Uterus (tissue), 4 donors: ENCODE results near the gene SCARF2. TPM values are rescaled to one million over a fixed set of nuclear protein-coding genes. Genes with fewer than 3 reads are reported as not detected.

Experiments
- DNase-seq, 2 donors: peaks; one replicate each; pipeline ENCODE4 v3.0.0-alpha.2; 2019 to 2020
- H3K27ac ChIP-seq, 2 donors: fragments of 200-600 bp; sonication (generic); 1 replicate in 1 of 2; 2 replicates in 1 of 2; pipeline ENCODE4 v1.5.1; 2016 to 2018
- H3K27me3 ChIP-seq, 2 donors: fragments of 200-600 bp; sonication (generic); one replicate each; pipeline ENCODE4 v1.5.1; 2018 to 2019; ENCODE audit warnings: control low read depth in 1 of 2
- H3K36me3 ChIP-seq, 2 donors: fragments of 200-600 bp; sonication (generic); one replicate each; pipeline ENCODE4 v1.5.1; 2019; ENCODE audit warnings: control low read depth in 1 of 2
- H3K4me1 ChIP-seq, 2 donors: fragments of 200-600 bp; sonication (generic); one replicate each; pipeline ENCODE4 v1.5.1; 2018 to 2019; ENCODE audit warnings: control low read depth in 1 of 2
- H3K4me3 ChIP-seq, 2 donors: fragments of 200-600 bp; sonication (generic); 1 replicate in 1 of 2; 2 replicates in 1 of 2; pipeline ENCODE4 v1.5.1; 2018 to 2019; ENCODE audit warnings: mild to moderate bottlenecking in 1 of 2
- H3K9me3 ChIP-seq, 2 donors: fragments of 200-600 bp; sonication (generic); one replicate each; pipeline ENCODE4 v1.5.1; 2019; ENCODE audit warnings: control low read depth in 1 of 2
- CTCF ChIP-seq, 4 experiments: fragments of 200-600 bp in 2 of 4; fragments of 450-650 bp in 2 of 4; sonication (generic) in 2 of 4; IDR thresholded peaks; one replicate each; pipeline ENCODE4 v1.5.1; 2016 to 2019; ENCODE audit warnings: antibody characterized with exemption in 4 of 4, mild to moderate bottlenecking in 2 of 4, moderate library complexity in 1 of 4
- POLR2A ChIP-seq, 2 donors: fragments of 450-650 bp; IDR thresholded peaks; one replicate each; pipeline ENCODE4 v1.6.1; 2016; ENCODE audit warnings: antibody characterized with exemption in 2 of 2, mild to moderate bottlenecking in 1 of 2, moderate library complexity in 1 of 2
- intact Hi-C: fragments of 100-400 bp; cut with DNase I; formaldehyde crosslinking; loops from one replicate; pipeline ENCODE4 v1.15.1; 2023; ENCODE audit warnings: low total_unique reads
- total RNA-seq, 4 donors: library from RNA; depleted of rRNA in 3 of 4; stranded (reverse); fragments of >200 nt in 3 of 4; gene quantifications; one replicate each; pipeline versions ENCODE4 v1.1.0 to v1.2.4, GENCODE V29; 2014 to 2023
- donor health status: DM: yes; HTN: yes; CAD: no.

SCARF2 gene
- total RNA-seq, 4 donors from 2014 or later: 22.9 to 84.5 (median 30.1) TPM

DNA sequence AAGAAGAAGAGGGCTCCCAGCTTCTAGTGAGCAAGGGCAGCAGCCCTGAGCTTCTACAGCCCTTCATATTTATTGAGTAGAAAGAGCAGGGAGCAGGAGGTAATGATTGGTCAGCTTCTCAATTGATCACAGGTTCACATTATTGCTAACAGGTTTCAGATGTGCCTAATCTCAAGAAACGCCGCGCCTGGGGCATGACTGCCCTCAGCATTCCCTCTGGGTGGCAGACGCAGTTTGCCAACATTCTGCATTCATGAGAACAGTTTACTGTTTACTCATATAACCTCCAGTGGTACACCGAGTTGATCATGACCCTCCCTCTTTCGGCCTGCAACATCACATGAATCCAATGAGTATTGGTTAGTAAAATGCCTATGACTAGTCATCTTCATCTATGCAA lies 48.3 kb downstream of the SCARF2 start:
- Histone ChIP-seq H3K36me3 (no peaks in the 10 kb centered on the region), H3K9me3 (no peaks in the 10 kb centered on the region), H3K27me3 (no peaks in the 10 kb centered on the region), H3K4me1 (no peaks in the 10 kb centered on the region), H3K4me3 (no peak overlapping the region), H3K27ac (no peak overlapping the region)
- intact Hi-C loops: no loop called here
- no peak for DNase-seq
- no peak for TF ChIP-seq CTCF (IDR thresholded peaks at IDR 0.05)
- TF ChIP-seq POLR2A (IDR thresholded peaks at IDR 0.05): no peak

GRCh38 chr22:20388200-20388599 lies 49.4 kb downstream of the SCARF2 start:
- Histone ChIP-seq H3K36me3 (no peaks in the 10 kb centered on the region), H3K9me3 (no peaks in the 10 kb centered on the region), H3K27ac (no peak overlapping the region), H3K27me3 (no peaks in the 10 kb centered on the region), H3K4me1 (no peaks in the 10 kb centered on the region), H3K4me3 (no peak overlapping the region)
- DNase-seq: no peak
- TF ChIP-seq POLR2A (IDR thresholded peaks at IDR 0.05): no peak
- no peak for TF ChIP-seq CTCF (IDR thresholded peaks at IDR 0.05)
- intact Hi-C loops: no loop called here

- Histone ChIP-seq H3K4me1 (no peaks in the 10 kb centered on the region), H3K9me3 (no peaks in the 10 kb centered on the region), H3K27ac (no peak overlapping the region), H3K36me3 (no peaks in the 10 kb centered on the region), H3K27me3 (no peaks in the 10 kb centered on the region), H3K4me3 (no peak overlapping the region)
- intact Hi-C loops: no loop called here
- TF ChIP-seq POLR2A (IDR thresholded peaks at IDR 0.05) (no peak), CTCF (IDR thresholded peaks at IDR 0.05) (no peak)
- DNase-seq: no peak
These were observed 50.7 kb downstream of the SCARF2 start for GRCh38 chr22:20386972-20387371.

DNA sequence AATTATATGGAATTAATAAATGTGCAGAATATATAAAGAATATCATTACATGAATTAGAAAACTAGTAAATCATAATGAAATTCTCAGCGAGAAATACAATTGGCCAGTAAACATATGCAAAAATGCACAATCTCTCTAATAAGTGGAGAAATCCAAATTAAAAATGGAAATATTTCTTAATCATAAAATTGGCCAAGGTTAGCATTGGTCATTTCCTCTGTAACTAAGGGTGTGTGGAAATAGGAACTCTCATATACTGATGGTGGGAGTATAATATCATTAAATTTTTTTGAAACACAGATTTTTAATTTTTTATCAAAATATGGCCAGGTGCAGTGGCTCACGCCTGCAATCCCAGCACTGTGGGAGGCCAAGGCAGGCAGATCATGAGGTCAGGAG lies 51.3 kb downstream of the SCARF2 start:
- Histone ChIP-seq H3K4me3 (no peak overlapping the region), H3K36me3 (no peaks in the 10 kb centered on the region), H3K27ac (no peak overlapping the region), H3K27me3 (no peaks in the 10 kb centered on the region), H3K9me3 (no peaks in the 10 kb centered on the region), H3K4me1 (no peaks in the 10 kb centered on the region)
- no peak for DNase-seq
- intact Hi-C loops: no loop called here
- TF ChIP-seq CTCF (IDR thresholded peaks at IDR 0.05) (no peak), POLR2A (IDR thresholded peaks at IDR 0.05) (no peak)

- H3K36me3 ChIP-seq: no peaks in the 10 kb centered on the region
- no peak overlapping the region for H3K4me3 ChIP-seq
- no peaks in the 10 kb centered on the region for H3K9me3 ChIP-seq
- H3K4me1 ChIP-seq: no peaks in the 10 kb centered on the region
- DNase-seq: no peak
- H3K27me3 ChIP-seq: no peaks in the 10 kb centered on the region
- H3K27ac ChIP-seq: no peak overlapping the region
- TF ChIP-seq CTCF (IDR thresholded peaks at IDR 0.05) (no peak), POLR2A (IDR thresholded peaks at IDR 0.05) (no peak)
- intact Hi-C loops: no loop called here
These were observed 52.8 kb downstream of the SCARF2 start for GRCh38 chr22:20384865-20385264.
